SJSA1 (cell line): Measurements from ENCODE around the gene ZSWIM9. TPM values are rescaled to one million over a fixed set of nuclear protein-coding genes. Genes with fewer than 3 reads are reported as not detected.

Experiments used
- DNase-seq, 2 experiments: peaks; one replicate each; pipeline ENCODE4 v3.0.0-alpha.2; 2015 to 2020; ENCODE audit warnings: low spot score in 2 of 2, low read depth in 1 of 2
- H3K27ac ChIP-seq: fragments of 250-450 bp; sonication (Bioruptor Pico); 2 replicates; pipeline ENCODE4 v1.5.1; 2020; ENCODE audit warnings: mild to moderate bottlenecking, moderate library complexity
- H3K27me3 ChIP-seq: fragments of 250-450 bp; sonication (Bioruptor Pico); replicated peaks from 2 replicates; pipeline ENCODE4 v1.5.1; 2020; ENCODE audit warnings: mild to moderate bottlenecking, moderate library complexity
- H3K36me3 ChIP-seq: fragments of 250-450 bp; sonication (Bioruptor Pico); 2 replicates; pipeline ENCODE4 v1.5.1; 2020; ENCODE audit warnings: mild to moderate bottlenecking
- H3K4me1 ChIP-seq: fragments of 250-450 bp; sonication (Bioruptor Pico); replicated peaks from 2 replicates; pipeline ENCODE4 v1.6.1; 2021; ENCODE audit warnings: mild to moderate bottlenecking
- H3K4me3 ChIP-seq: fragments of 250-450 bp; sonication (Bioruptor Pico); 2 replicates; pipeline ENCODE4 v1.5.1; 2020; ENCODE audit warnings: mild to moderate bottlenecking
- H3K9me3 ChIP-seq: fragments of 250-450 bp; sonication (Bioruptor Pico); replicated peaks from 2 replicates; pipeline ENCODE4 v1.5.1; 2020; ENCODE audit warnings: mild to moderate bottlenecking
- total RNA-seq: library from RNA; depleted of rRNA; stranded (reverse); fragments of >200 nt; shearing (Covaris generic); gene quantifications from 2 replicates; pipeline ENCODE4 v1.2.3, GENCODE V29; 2014

Gene ZSWIM9
- total RNA-seq, 1 experiment from 2014 or later, result 2.9 TPM

DNA sequence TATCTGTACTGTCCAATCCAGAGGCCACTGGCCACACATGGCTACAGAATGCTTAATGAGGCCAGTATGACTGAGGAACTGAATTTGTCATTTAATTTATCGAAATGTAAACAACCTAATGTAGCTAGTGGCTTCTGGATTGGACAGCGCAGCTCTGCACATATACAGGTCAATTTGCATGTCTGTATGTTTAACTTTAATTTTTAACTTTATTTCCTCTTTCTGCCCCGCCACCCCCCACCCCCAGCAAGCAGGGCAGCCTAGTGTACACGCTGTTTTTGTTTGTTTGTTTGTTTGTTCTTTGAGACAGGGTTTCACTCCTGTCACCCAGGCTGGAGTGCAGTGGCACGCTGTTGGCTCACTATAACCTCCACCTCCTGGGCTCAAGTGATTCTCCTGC is 15.5 kb downstream of the ZSWIM9 start:
- H3K27ac ChIP-seq, result no peak overlapping the region
- H3K9me3 ChIP-seq, result 0 out of 2 replicates have a peak, but pooled peaks cover 5% of the 10 kb centered on the region
- H3K4me3 ChIP-seq, result no peak overlapping the region
- H3K27me3 ChIP-seq, result no peaks in the 10 kb centered on the region
- DNase-seq, result no peak
- H3K36me3 ChIP-seq, result peaks cover 16% of the 10 kb centered on the region; the same call in 1 of the 2 replicates
- no peaks in the 10 kb centered on the region for H3K4me1 ChIP-seq

DNA sequence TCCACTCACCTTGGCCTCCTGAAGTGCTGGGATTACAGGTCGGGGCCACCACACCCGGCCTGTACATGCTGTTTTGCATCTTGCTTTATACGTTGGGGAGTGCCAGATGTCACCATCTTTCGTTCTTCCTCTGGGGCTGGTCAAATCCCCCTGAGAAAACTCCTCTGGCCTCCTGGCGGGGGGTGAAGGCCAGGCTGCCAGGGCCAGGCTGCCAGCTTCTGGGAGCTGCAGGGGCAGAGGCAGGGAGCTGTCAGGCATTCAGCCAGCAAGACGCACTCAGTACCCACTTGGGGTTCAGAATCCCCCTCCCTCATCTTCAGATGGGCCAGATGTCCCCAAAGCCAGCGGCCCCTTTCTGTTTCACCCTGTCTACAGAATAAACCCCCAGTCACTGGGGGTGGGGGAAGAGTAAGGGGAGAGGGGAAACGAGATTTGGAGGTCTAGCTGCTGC is 16.1 kb downstream of the ZSWIM9 start:
- Histone ChIP-seq H3K4me1 (no peaks in the 10 kb centered on the region), H3K4me3 (no peak overlapping the region), H3K9me3 (0 out of 2 replicates have a peak, but pooled peaks cover 3% of the 10 kb centered on the region), H3K36me3 (peaks cover 12% of the 10 kb centered on the region; the same call in 1 of the 2 replicates), H3K27ac (no peak overlapping the region), H3K27me3 (no peaks in the 10 kb centered on the region)
- no peak for DNase-seq

DNA sequence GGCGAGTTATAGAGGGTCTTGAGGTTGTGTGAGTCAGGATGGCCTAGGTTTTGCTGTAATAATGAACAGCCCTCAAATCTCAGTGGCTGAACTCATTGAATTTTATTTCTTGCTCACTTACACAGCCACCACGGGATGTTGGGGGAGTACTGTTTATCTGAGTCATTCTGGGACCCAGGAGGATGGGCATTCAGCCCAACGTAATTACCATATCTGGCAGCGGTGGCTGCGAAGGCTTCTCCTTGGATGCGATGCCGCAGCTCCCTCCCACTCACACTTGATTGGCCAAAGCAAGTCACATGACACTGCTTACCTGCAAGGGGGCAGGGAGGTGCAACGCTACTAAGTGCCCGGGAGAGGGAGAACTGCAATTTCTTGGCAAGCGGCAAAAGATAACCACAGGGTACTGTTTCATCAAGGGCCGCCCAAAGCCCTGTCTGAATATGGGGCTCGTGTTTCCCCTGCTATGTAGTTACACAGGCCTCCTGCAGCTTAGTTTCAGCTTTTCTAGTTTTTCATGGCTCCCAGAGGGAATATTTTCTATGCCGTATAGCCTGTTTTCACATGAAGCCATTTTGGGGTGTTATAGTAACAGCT is 19.9 kb downstream of the ZSWIM9 start:
- Histone ChIP-seq H3K27me3 (no peaks in the 10 kb centered on the region), H3K27ac (no peak overlapping the region), H3K9me3 (0 out of 2 replicates have a peak, but pooled peaks cover 3% of the 10 kb centered on the region), H3K36me3 (peaks cover 11% of the 10 kb centered on the region; the same call in 1 of the 2 replicates), H3K4me3 (no peak overlapping the region), H3K4me1 (no peaks in the 10 kb centered on the region)
- peak; percentile 11 to 51 for DNase-seq

- Histone ChIP-seq H3K36me3 (peaks cover 11% of the 10 kb centered on the region; the same call in 1 of the 2 replicates), H3K27me3 (no peaks in the 10 kb centered on the region), H3K9me3 (0 out of 2 replicates have a peak, but pooled peaks cover 3% of the 10 kb centered on the region), H3K4me1 (no peaks in the 10 kb centered on the region), H3K27ac (no peak overlapping the region), H3K4me3 (no peak overlapping the region)
- no peak for DNase-seq
Observed at GRCh38 chr19:48190885-48191284, 20.4 kb downstream of the ZSWIM9 start.

GRCh38 chr19:48192750-48193149 is 22.3 kb downstream of the ZSWIM9 start:
- no peaks in the 10 kb centered on the region for H3K27me3 ChIP-seq
- no peak for DNase-seq
- no peak overlapping the region for H3K4me3 ChIP-seq

DNA sequence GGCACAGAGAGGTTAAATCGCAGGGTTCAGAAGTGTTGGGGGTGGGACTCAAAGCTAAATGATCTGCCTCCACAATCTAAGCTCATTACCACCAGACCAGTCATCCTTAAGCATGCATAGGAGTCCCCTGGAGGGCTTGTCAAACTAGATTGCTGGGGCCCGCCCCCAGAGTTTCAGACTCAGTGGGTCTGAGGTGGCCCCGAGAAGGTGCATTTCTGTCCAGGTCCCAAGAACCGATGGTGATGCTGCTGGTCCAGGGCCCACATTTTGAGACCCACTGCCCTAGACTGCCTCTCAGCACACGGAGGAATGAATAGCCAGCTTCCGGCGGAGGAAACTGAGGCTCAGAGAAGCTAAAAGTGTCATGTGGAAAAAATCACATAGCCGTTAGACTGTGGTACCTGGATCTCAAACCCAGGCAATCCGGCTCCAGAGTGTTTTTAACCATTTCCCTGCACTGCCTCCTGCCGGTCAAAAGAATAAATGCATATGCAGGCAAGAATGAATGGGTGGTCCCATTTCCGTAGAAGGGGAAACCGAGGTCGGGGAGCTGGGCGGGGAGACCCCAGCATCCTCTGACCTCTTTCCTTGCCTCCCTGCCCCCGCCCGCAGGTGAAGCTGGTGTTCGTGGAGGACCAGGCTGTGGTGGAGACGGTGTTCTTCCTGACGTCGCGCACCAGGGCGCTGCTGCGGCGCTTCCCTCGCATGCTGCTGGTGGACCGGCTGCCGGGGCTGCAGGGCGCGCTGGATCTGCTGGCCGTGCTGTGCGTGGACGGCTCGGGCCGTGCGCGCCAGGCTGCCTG is 23.8 kb downstream of the ZSWIM9 start:
- 0 out of 2 replicates have a peak, but pooled peaks cover 3% of the 10 kb centered on the region for H3K9me3 ChIP-seq
- no peak overlapping the region for H3K27ac ChIP-seq
- H3K4me1 ChIP-seq, result no peaks in the 10 kb centered on the region
- H3K4me3 ChIP-seq, result no peak overlapping the region
- no peak for DNase-seq
- no peaks in the 10 kb centered on the region for H3K27me3 ChIP-seq
- peaks cover 7% of the 10 kb centered on the region; the same call in 1 of the 2 replicates for H3K36me3 ChIP-seq

More at GRCh38 chr19:48192750-48193149, 22.3 kb downstream of the ZSWIM9 start:
- H3K36me3 ChIP-seq, result peaks cover 11% of the 10 kb centered on the region; the same call in 1 of the 2 replicates
- H3K27ac ChIP-seq, result no peak overlapping the region
- no peaks in the 10 kb centered on the region for H3K4me1 ChIP-seq
- H3K9me3 ChIP-seq, result 0 out of 2 replicates have a peak, but pooled peaks cover 3% of the 10 kb centered on the region

DNA sequence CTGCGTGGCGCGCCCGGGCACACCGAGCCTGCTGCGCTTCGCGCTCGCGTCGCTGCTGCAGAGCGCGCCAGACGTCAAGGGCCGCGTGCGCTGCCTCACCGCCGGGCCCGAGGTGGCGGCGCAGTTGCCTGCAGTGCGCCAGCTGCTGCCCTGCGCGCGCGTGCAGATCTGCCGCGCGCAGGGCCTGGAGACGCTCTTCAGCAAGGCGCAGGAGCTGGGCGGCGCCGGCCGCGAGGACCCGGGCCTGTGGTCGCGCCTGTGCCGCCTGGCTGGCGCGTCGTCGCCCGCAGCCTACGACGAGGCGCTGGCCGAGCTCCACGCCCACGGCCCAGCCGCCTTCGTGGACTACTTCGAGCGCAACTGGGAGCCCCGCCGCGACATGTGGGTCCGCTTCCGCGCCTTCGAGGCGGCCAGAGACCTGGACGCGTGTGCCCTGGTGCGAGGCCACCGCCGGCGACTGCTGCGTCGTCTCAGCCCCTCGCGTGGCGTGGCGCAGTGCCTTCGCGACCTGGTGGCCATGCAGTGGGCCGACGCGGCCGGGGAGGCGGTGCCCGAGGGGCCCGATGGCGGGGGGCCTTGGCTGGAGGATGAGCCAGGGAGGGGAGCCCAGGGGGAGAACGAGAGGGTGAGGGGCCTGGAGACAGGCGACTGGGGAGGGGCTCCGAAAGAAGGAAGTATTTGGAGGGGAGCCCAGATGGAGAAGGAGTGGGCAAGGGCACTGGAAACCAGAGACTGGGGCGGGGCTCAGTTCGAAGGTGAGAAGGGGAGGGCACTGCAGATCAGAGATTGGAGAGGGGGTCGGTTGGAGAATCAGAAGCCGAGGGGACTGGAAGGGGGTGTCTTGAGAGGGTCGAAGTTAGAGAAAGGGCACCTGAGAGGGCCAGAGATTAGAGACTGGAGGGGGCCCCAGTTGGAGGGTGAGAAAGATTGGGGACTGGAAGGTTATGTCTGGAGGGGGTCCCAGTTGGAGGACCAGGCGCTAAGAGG is 24.7 kb downstream of the ZSWIM9 start:
- Histone ChIP-seq H3K9me3 (0 out of 2 replicates have a peak, but pooled peaks cover 3% of the 10 kb centered on the region), H3K4me1 (no peaks in the 10 kb centered on the region)
- DNase-seq, result no peak

GRCh38 chr19:48196321-48196763 is 25.9 kb downstream of the ZSWIM9 start:
- no peaks in the 10 kb centered on the region for H3K4me1 ChIP-seq
- no peaks in the 10 kb centered on the region for H3K36me3 ChIP-seq
- H3K27me3 ChIP-seq, result no peaks in the 10 kb centered on the region
- no peak for DNase-seq
- no peak overlapping the region for H3K27ac ChIP-seq
- H3K4me3 ChIP-seq, result no peak overlapping the region
- H3K9me3 ChIP-seq, result no peaks in the 10 kb centered on the region

More for the DNA sequence above, 24.7 kb downstream of the ZSWIM9 start:
- peaks cover 7% of the 10 kb centered on the region; the same call in 1 of the 2 replicates for H3K36me3 ChIP-seq
- no peak overlapping the region for H3K4me3 ChIP-seq
- no peak overlapping the region for H3K27ac ChIP-seq
- no peaks in the 10 kb centered on the region for H3K27me3 ChIP-seq

DNA sequence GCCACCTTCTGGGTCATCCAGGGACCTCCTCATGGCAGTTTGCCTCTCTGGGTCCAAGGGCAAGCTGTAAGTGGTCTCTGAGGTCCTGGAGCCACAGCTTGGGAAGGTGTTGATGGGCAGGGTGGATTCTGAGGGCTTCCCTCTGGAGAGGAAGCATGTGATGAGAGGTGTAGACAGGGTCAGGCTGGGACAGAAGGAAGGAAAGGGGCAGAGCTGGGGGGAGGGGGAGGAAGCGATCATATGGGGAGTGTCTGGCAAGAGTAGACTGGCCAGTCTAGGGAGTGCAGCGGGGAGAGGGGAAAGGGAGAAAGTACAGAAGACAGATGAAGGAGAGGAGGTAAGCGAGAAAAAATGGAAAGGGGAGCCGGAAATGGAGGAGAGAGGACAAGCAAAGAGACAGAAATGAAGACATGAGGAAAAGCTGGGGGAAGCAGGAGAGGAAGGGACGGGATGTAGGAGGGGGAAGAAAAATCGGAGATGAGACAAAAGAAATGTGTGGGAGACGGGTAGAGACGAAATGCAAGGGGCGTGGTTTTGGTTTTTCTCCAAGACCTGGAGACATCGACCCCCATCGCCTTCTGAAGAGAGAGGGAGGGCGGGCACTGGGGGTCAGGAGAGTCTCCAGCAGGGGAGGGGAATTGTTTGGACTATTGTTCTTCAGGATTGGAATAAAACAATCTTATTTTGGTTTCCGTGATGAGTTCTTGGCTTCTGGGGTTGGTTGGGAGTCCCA is 26.6 kb downstream of the ZSWIM9 start:
- Histone ChIP-seq H3K4me3 (no peak overlapping the region), H3K9me3 (no peaks in the 10 kb centered on the region)
- no peak for DNase-seq

GRCh38 chr19:48203222-48203793 is 32.8 kb downstream of the ZSWIM9 start:
- Histone ChIP-seq H3K4me3 (peak overlapping the region; percentile 52), H3K27ac (peak overlapping the region; percentile 32), H3K9me3 (no peaks in the 10 kb centered on the region), H3K36me3 (peaks cover 10% of the 10 kb centered on the region; the same call in 1 of the 2 replicates), H3K4me1 (peaks cover 6% of the 10 kb centered on the region), H3K27me3 (no peaks in the 10 kb centered on the region)
- DNase-seq, result no peak

More for the DNA sequence above, 26.6 kb downstream of the ZSWIM9 start:
- Histone ChIP-seq H3K36me3 (no peaks in the 10 kb centered on the region), H3K4me1 (no peaks in the 10 kb centered on the region), H3K27ac (no peak overlapping the region), H3K27me3 (no peaks in the 10 kb centered on the region)

- peak; percentile 93 to 96 for DNase-seq
- peaks cover 10% of the 10 kb centered on the region; the same call in 1 of the 2 replicates for H3K36me3 ChIP-seq
- peaks cover 6% of the 10 kb centered on the region for H3K4me1 ChIP-seq
- no peaks in the 10 kb centered on the region for H3K27me3 ChIP-seq
- H3K9me3 ChIP-seq, result no peaks in the 10 kb centered on the region
- peak overlapping the region; percentile 32 for H3K27ac ChIP-seq
- peak overlapping the region; percentile 52 for H3K4me3 ChIP-seq
Observed at GRCh38 chr19:48203794-48204628, 33.5 kb downstream of the ZSWIM9 start.
